Peyer's patch (tissue), 4 donors: ENCODE results near the gene PMP22. TPM values are rescaled to one million over a fixed set of nuclear protein-coding genes. Genes with fewer than 3 reads are reported as not detected.

Experiments
- DNase-seq, 3 donors: peaks; one replicate each; pipeline ENCODE4 v3.0.0-alpha.2; 2017 to 2019
- H3K27ac ChIP-seq, 4 donors: fragments of 200-600 bp; sonication (generic); one replicate each; pipeline ENCODE4 v1.5.1; 2016 to 2019
- H3K27me3 ChIP-seq, 2 donors: fragments of 200-600 bp; sonication (generic); one replicate each; pipeline ENCODE4 v1.5.1; 2019
- H3K36me3 ChIP-seq, 3 donors: fragments of 200-600 bp; sonication (generic); one replicate each; pipeline ENCODE4 v1.5.1; 2016 to 2019
- H3K4me1 ChIP-seq, 4 donors: fragments of 200-600 bp; sonication (generic); one replicate each; pipeline ENCODE4 v1.5.1; 2016 to 2019
- H3K4me3 ChIP-seq, 4 donors: fragments of 200-600 bp; sonication (generic); 1 replicate in 3 of 4; 2 replicates in 1 of 4; pipeline ENCODE4 v1.5.1; 2016 to 2019; ENCODE audit warnings: mild to moderate bottlenecking in 1 of 4
- H3K9me3 ChIP-seq, 4 donors: fragments of 200-600 bp; sonication (generic); one replicate each; pipeline ENCODE4 v1.5.1; 2016 to 2019; ENCODE audit warnings: mild to moderate bottlenecking in 1 of 4
- POLR2A ChIP-seq, 2 donors: fragments of 450-650 bp; IDR thresholded peaks; one replicate each; pipeline ENCODE4 v1.5.1; 2017; ENCODE audit warnings: antibody characterized with exemption in 2 of 2, mild to moderate bottlenecking in 2 of 2, moderate library complexity in 2 of 2
- total RNA-seq, 4 donors: library from RNA; depleted of rRNA; stranded (reverse); fragments of >200 nt; gene quantifications; one replicate each; pipeline ENCODE4 v1.1.0, GENCODE V29; 2016
- TF ChIP-seq, protein P1 (sequence below), 6 experiments: fragments of 450-650 bp in 4 of 6; fragments of 200-600 bp in 2 of 6; sonication (generic) in 1 of 6; IDR thresholded peaks; one replicate each; pipeline ENCODE4 v1.5.1; 2017 to 2019; ENCODE audit warnings: antibody characterized with exemption in 6 of 6, mild to moderate bottlenecking in 3 of 6, moderate library complexity in 1 of 6

Gene PMP22
- total RNA-seq, 4 donors from 2014 or later: 37.1 to 474 (median 298) TPM

DNA sequence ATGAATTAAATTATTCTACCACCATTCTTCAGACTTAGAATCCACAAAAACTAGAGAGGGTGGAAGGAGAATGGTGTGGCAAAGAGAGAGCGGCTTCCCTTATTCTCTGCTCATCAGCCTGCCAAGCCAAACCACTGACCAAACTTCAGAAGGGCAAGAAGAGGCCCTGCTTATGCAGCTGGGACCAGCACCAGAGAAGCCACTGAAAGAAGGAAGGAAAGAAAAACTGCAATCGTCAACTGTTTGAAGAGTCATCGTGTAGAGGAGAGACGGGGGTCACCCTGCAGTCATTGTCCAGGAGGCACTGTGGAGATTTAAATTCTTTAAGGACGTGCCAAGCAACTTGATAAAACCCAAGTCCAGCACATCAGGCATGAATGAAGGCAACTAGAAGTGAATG is 15.6 kb downstream of the PMP22 start:
- Histone ChIP-seq H3K4me1 (peaks cover 0 to 49% (median 0%) of the 10 kb centered on the region in 4 donors), H3K9me3 (no peaks in the 10 kb centered on the region), H3K27ac (peak overlapping the region in 1 of 4 donors; percentile 28), H3K36me3 (peaks cover 0 to 60% (median 0%) of the 10 kb centered on the region in 3 donors), H3K4me3 (no peak overlapping the region), H3K27me3 (no peaks in the 10 kb centered on the region)
- TF ChIP-seq, protein P1, sequence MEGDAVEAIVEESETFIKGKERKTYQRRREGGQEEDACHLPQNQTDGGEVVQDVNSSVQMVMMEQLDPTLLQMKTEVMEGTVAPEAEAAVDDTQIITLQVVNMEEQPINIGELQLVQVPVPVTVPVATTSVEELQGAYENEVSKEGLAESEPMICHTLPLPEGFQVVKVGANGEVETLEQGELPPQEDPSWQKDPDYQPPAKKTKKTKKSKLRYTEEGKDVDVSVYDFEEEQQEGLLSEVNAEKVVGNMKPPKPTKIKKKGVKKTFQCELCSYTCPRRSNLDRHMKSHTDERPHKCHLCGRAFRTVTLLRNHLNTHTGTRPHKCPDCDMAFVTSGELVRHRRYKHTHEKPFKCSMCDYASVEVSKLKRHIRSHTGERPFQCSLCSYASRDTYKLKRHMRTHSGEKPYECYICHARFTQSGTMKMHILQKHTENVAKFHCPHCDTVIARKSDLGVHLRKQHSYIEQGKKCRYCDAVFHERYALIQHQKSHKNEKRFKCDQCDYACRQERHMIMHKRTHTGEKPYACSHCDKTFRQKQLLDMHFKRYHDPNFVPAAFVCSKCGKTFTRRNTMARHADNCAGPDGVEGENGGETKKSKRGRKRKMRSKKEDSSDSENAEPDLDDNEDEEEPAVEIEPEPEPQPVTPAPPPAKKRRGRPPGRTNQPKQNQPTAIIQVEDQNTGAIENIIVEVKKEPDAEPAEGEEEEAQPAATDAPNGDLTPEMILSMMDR (IDR thresholded peaks at IDR 0.05): no peak
- no peak for TF ChIP-seq POLR2A (IDR thresholded peaks at IDR 0.05)
- DNase-seq: no peak

DNA sequence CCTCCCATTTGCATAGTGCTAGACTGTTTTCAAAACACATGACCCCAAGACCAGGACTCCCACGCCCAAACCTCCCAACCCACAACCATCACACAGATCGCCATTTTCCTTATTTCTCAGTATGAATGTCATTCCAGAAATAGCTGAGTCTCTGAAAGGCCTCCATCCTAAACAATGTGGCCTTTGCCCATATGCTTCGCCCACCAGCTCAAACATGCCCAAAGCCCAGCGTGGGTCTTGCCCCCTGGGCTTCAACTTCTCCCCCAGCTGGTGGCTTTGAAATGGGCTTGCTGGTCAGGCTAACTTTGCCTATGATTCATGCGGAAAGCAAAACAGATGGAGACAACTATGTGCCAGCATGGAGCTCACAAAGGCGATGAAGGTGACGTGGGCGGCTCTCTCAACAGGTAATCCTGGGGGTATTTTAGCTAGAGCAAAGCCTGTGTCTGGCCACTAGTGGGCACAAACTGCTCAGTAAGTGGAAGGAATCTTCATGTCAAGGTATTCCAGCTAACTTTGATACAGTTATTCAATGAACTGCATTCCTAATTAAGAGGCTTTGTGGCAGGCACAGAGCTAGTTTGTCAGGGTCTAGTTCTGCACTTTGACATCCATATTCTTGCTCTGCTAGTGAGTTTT is 17.1 kb downstream of the PMP22 start:
- no peak for DNase-seq
- H3K27me3 ChIP-seq: no peaks in the 10 kb centered on the region
- no peak overlapping the region for H3K4me3 ChIP-seq
- H3K4me1 ChIP-seq: peaks cover 0 to 48% (median 0%) of the 10 kb centered on the region in 4 donors
- TF ChIP-seq POLR2A (IDR thresholded peaks at IDR 0.05): no peak
- TF ChIP-seq, protein P1 (IDR thresholded peaks at IDR 0.05): peak in 1 of 6 experiments; percentile 16
- no peaks in the 10 kb centered on the region for H3K9me3 ChIP-seq
- peak overlapping the region in 1 of 4 donors; percentile 17 for H3K27ac ChIP-seq
- peaks cover 0 to 45% (median 0%) of the 10 kb centered on the region in 3 donors for H3K36me3 ChIP-seq

DNA sequence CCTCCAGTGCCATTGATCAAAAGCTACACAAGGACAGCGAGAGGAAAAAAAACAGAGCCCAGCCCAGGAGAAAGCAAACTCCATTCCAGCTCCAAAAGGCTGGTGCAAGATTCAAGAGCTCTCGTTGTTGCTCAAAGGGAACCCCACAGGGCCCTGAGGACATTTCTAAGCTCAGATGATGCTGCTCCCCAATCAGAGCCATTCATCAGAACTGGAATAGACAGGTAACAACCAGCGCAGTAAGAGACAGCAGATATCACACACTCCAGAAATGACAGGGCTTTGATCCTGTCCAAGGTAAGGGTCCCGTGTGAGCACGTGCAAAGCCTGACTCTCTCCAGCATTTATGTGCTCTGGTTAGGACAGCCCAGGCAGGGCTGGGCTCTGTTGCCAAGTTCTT is 20.1 kb downstream of the PMP22 start:
- no peak for DNase-seq
- Histone ChIP-seq H3K4me3 (no peak overlapping the region), H3K36me3 (peaks cover 0 to 29% (median 0%) of the 10 kb centered on the region in 3 donors), H3K4me1 (peaks cover 0 to 37% (median 0%) of the 10 kb centered on the region in 4 donors), H3K9me3 (no peaks in the 10 kb centered on the region), H3K27me3 (no peaks in the 10 kb centered on the region), H3K27ac (no peak overlapping the region)
- TF ChIP-seq, protein P1 (IDR thresholded peaks at IDR 0.05): no peak
- TF ChIP-seq POLR2A (IDR thresholded peaks at IDR 0.05): no peak

DNA sequence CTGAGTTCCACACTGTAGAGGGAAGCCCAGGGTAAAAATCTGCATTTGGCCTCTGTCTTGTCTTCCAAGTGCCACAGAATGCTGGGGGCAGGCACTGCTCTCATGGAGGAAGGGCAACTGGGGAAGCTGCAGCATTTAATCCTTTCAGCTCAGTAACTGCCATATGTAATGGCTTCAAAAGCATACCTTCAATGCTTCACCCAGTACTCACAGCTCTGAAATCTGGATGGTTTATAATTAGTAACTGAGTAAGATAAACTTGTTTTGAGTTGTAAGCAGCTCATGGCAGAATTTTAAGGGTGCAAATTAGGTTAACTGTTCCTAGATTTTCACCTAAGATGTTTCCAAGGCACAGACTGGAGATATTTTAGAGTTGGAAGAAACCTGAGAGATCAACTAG is 24.5 kb downstream of the PMP22 start:
- peak overlapping the region in 1 of 4 donors; percentile 21 for H3K27ac ChIP-seq
- H3K9me3 ChIP-seq: no peaks in the 10 kb centered on the region
- H3K27me3 ChIP-seq: no peaks in the 10 kb centered on the region
- TF ChIP-seq, protein P1 (IDR thresholded peaks at IDR 0.05): no peak
- no peak for TF ChIP-seq POLR2A (IDR thresholded peaks at IDR 0.05)
- H3K36me3 ChIP-seq: peaks cover 0 to 52% (median 3%) of the 10 kb centered on the region in 3 donors
- H3K4me1 ChIP-seq: peaks cover 0 to 49% (median 0%) of the 10 kb centered on the region in 4 donors
- no peak overlapping the region for H3K4me3 ChIP-seq
- no peak for DNase-seq

DNA sequence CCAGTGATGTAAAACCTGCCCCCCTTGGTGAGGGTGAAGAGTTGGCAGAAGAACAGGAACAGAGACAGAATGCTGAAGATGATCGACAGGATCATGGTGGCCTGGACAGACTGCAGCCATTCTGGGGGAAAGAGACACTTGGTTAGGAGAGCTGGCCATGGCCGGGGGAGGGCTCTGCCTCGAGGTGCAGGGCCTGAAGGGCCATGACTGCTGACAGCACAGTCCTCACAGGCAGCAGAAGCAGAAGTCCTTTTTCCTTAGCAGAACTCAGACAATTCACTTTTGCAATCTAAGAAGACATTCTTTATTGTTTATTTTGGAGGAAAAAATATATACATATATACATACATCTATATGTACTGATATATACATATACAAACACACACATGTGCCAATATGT is 25.6 kb downstream of the PMP22 start:
- no peak for DNase-seq
- Histone ChIP-seq H3K4me3 (no peak overlapping the region), H3K4me1 (peaks cover 0 to 55% (median 0%) of the 10 kb centered on the region in 4 donors), H3K27ac (peak overlapping the region in 2 of 4 donors; percentile 23 to 55), H3K36me3 (peaks cover 0 to 63% (median 3%) of the 10 kb centered on the region in 3 donors), H3K27me3 (no peaks in the 10 kb centered on the region), H3K9me3 (no peaks in the 10 kb centered on the region)
- TF ChIP-seq, protein P1 (IDR thresholded peaks at IDR 0.05): no peak
- TF ChIP-seq POLR2A (IDR thresholded peaks at IDR 0.05): no peak
